GM12892 (cell line): ENCODE results near the gene CD96.

ENCODE experiments used
- POLR2A ChIP-seq: IDR thresholded peaks from 2 replicates; pipeline ENCODE4 v1.6.1; 2011; ENCODE audit warnings: low read depth, low read length, control low read depth
- POLR2AphosphoS5 ChIP-seq: IDR thresholded peaks from 2 replicates; pipeline ENCODE4 v1.6.1; 2011; ENCODE audit warnings: low read depth, low read length, control low read depth
- TAF1 ChIP-seq: IDR thresholded peaks from 2 replicates; pipeline ENCODE4 v1.6.1; 2011; ENCODE audit warnings: low read depth, mild to moderate bottlenecking, control low read depth, low read length, borderline replicate concordance

DNA sequence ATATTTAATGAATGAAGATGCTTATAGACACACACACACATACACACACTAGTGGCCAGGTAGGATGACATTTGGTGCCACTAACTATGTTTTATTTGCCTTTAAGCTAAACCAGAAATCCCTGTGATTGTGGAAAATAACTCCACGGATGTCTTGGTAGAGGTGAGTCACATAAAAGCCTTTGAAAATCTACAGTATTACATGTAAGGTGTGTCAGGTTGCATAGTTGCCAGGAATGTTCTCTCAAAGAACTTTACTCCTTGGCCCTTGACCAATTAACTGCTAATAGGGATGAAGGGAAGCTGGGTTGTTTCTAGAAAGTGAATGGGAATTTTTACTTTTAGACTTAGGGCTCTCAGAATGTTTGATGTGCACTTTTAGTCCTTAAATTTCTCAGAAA is 43.2 kb downstream of the CD96 start:
- no peak for TF ChIP-seq TAF1
- TF ChIP-seq POLR2A: no peak
- TF ChIP-seq POLR2AphosphoS5: no peak
